ENCODE measurements around the gene CDYL2.
"Not testable (repeated sequence)": the region's sequence is repeated elsewhere in the genome, so short reads cannot be mapped to it uniquely, and the experiment has no call there.

The CDYL2 gene

GRCh38 chr16:80827007-80827406 is 22.6 kb upstream of the CDYL2 start:
- DNase-seq (ENCODE audit: extremely low read depth, low read depth), result no peak
- TF ChIP-seq, protein P1, sequence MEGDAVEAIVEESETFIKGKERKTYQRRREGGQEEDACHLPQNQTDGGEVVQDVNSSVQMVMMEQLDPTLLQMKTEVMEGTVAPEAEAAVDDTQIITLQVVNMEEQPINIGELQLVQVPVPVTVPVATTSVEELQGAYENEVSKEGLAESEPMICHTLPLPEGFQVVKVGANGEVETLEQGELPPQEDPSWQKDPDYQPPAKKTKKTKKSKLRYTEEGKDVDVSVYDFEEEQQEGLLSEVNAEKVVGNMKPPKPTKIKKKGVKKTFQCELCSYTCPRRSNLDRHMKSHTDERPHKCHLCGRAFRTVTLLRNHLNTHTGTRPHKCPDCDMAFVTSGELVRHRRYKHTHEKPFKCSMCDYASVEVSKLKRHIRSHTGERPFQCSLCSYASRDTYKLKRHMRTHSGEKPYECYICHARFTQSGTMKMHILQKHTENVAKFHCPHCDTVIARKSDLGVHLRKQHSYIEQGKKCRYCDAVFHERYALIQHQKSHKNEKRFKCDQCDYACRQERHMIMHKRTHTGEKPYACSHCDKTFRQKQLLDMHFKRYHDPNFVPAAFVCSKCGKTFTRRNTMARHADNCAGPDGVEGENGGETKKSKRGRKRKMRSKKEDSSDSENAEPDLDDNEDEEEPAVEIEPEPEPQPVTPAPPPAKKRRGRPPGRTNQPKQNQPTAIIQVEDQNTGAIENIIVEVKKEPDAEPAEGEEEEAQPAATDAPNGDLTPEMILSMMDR (IDR thresholded peaks at IDR 0.05; ENCODE audit: low read depth, low read length), result no peak

DNA sequence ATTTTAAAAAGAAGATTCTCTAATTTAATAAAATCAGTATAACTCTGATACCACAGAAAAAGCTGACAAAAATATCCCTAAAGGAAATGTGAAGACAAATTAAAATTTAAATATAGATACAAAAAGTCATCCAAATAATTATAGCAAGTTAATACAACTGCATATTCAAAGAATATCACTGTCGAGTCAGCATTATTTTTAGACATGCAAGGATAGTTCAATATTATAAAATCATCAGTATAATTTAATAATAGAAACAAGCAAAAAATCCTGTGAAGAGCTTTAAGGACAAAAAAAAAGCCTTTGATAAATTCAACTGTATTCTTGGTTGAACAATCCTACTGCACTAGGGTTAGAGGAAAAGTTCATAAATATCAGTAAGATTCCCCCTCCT is 21.0 kb upstream of the CDYL2 start:
- no peak for DNase-seq (ENCODE audit: extremely low read depth, low read depth)
- TF ChIP-seq, protein P1 (IDR thresholded peaks at IDR 0.05; ENCODE audit: low read depth, low read length), result no peak

DNA sequence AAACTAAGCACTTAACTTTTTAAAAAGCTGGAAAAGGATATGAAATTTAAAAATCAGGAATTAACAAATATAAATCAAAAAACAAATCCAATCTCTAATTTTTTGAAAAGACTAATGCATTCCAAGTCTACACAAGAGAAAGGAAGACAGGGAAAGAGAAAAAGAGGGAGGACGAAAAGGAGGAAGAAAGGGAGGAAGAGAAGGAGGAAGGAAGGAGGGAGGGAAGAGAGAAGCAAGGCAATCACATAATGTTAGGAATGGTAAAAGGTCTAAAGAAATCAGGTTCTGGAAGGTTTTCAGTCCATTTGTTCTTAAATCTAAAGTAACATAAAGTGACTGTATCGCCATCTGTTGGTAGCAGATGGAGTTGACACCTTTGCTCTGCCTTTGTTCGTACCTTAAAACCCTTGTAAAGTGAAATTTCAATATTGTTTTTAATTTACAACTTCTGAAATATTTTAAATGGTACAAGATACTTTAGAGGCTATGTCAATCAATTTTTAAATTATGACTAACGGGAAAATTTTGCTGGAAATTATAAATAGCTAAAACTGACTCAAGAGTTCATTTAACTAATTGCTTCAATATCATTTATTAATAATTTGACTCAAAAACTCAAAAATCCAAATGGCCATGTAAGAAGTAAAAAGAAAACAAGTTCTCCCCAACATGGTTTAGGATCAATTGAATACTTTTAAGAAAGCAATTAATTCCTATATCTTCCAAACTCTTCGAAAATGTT is 20.4 kb upstream of the CDYL2 start:
- TF ChIP-seq, protein P1 (IDR thresholded peaks at IDR 0.05; ENCODE audit: low read depth, low read length), result peak; percentile 81

DNA sequence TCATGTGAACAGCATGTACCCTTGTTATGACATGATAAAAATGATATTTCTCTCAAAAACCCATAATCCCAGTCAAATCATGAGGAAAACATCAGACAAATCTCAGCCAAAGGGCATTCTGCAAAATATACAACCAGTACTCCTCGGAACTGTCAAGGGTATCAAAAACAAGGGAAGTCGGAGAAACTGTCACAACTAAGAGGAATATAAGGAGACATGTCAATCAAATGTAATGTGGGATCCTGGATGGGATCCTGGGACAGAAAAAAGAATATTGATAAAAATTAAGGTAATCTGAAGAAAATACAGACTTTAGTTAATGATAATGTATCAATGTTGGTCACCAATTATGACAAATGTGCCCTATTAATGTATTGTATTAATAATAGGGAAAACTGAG is 15.6 kb upstream of the CDYL2 start:
- DNase-seq (ENCODE audit: extremely low read depth, low read depth), result no peak

More for the DNA sequence above, 20.4 kb upstream of the CDYL2 start:
- DNase-seq (ENCODE audit: extremely low read depth, low read depth), result peak; percentile 27

DNA sequence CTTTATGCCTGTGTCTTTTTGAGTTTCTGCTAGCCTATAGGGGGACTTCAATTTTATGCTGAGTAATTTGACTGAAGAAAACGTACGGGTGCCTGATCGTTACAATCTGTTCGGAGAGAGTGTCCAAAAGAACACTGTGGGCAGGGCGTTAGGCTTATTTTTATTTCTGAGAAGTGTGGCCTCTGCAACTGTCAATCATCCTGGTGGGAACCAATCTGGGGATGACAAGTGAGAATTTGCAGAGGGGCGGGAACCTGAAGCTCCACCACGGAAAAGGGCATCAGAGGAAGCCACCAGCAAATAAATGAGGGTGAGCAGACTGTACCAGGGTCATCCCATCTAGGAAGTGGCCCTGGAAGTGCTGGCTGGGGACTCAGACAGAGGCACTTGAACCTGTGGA is 12.0 kb upstream of the CDYL2 start:
- TF ChIP-seq, protein P1 (IDR thresholded peaks at IDR 0.05; ENCODE audit: low read depth, low read length), result no peak
- DNase-seq (ENCODE audit: extremely low read depth, low read depth), result no peak

More for the DNA sequence above, 15.6 kb upstream of the CDYL2 start:
- TF ChIP-seq, protein P1 (IDR thresholded peaks at IDR 0.05; ENCODE audit: low read depth, low read length), result no peak

- DNase-seq (ENCODE audit: extremely low read depth, low read depth), result not testable (repeated sequence)
Measured at GRCh38 chr16:80815278-80815677, 10.9 kb upstream of the CDYL2 start.

DNA sequence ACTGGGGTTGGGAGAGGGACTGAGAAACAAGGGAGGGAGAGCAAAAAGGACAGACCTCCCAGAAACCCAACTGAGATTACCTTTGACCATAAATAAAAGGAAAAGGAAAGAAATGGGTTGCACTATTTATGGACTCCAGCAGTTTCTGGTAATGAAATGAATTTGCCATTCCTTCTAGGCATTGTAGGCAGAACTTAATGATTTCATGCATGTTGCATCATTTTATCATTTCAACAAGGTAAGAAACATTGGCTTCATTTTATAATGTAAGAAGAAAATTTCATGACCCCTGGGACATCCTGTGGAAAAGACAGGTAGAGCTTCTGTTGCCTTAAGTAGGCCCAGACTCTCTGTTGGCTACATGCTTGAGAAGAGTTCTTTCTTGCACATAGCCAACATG is 8.2 kb upstream of the CDYL2 start:
- TF ChIP-seq, protein P1 (IDR thresholded peaks at IDR 0.05; ENCODE audit: low read depth, low read length), result no peak
- DNase-seq (ENCODE audit: extremely low read depth, low read depth), result no peak

DNA sequence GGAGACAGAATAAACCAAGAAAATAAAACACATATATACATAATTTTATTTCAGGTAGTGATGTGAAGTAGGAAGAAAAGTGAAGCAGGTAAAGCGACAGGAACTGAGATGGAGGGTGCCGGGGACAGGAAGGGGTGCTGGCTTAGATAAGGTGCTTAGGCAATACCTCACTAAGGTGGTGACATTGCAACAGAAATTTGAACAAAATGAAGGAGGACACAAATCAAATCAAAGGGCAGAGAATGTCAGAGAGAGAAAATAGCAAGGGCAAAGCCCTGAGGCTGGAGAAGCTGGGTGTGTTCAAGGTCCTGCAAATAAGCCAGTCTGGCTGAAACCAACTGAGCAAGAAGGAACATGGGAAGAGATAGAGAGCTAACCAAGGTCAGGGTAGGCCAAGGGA is 5.0 kb upstream of the CDYL2 start:
- TF ChIP-seq, protein P1 (IDR thresholded peaks at IDR 0.05; ENCODE audit: low read depth, low read length), result no peak
- DNase-seq (ENCODE audit: extremely low read depth, low read depth), result no peak
